GM21526 (cell line): ENCODE measurements around the gene SH2D3A.
"Not testable (repeated sequence)": the region's sequence is repeated elsewhere in the genome, so short reads cannot be mapped to it uniquely, and the experiment has no call there.

Experiments used
- ATAC-seq: cut with Tn5 transposase; IDR thresholded peaks from one replicate; pipeline ENCODE4 v1.9.1; 2021; ENCODE audit warnings: moderate library complexity; ENCODE audit not compliant: unreplicated experiment, low FRiP score

SH2D3A gene

DNA sequence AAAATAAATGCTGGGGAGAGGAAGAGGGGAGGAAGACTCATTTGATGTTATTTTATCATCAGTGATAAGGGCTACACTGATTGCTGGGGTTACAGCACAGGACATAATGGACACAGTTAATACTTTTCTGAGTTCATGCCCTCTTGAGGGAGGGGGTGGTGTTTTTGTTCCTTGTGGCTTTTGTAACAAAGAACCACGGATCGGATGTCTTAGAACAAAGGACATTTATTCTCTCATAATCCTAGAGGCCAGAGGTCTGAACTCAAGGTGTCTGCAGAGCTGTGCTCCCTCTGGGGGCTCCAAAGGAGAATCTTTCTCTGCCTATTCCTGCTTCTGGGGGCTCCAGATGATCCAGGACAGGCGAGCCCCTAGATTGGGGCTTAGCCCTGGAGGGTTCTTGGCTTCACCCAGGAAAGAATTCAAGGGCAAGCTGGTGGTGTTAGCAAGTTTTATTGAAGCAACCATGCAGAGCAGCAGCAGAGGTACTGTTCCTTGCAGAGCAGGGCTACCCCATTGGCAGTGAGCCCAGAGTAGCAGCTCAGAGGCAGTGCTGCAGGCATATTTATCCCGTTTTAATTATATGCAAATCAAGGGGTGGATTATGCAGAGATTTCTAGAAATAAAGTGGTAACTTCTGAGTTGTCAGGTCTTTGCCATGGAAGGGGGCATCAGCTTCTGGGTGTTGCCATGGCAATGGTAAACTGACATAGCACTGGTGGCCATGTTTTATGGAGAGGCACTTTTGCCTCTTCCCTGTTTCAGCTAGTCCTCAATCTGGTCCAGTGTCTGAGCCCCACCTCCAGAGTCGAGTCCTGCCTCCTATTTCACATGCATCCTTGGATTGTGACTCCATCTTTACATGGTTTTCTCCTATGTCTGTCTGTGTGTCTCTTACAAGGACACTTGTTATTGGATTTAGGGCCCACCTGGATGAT is 23.2 kb upstream of the SH2D3A start:
- no peak for ATAC-seq

GRCh38 chr19:6788896-6789295 is 21.7 kb upstream of the SH2D3A start:
- no peak for ATAC-seq

GRCh38 chr19:6787393-6787792 is 20.2 kb upstream of the SH2D3A start:
- ATAC-seq, result no peak

DNA sequence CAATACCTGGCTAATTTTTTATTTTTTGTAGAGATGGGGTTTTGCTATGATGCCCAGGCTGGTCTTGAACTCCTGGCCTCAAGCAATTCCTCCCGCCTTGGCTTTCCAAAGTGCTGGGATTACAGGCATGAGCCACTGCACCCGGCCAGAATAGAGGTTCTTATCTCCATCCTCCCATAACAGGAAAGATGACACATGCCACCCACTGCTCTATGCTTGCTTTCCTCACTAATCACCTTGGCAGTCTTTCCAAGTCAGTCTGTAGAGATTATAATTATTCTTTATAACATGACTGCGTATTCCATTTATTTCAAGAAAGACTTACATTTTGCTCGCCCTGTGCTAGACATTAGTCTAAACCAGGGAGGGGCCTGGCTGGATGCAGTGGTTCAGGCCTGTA is 12.0 kb upstream of the SH2D3A start:
- no peak for ATAC-seq

- no peak for ATAC-seq
These were observed 11.2 kb upstream of the SH2D3A start for GRCh38 chr19:6778386-6778785.

DNA sequence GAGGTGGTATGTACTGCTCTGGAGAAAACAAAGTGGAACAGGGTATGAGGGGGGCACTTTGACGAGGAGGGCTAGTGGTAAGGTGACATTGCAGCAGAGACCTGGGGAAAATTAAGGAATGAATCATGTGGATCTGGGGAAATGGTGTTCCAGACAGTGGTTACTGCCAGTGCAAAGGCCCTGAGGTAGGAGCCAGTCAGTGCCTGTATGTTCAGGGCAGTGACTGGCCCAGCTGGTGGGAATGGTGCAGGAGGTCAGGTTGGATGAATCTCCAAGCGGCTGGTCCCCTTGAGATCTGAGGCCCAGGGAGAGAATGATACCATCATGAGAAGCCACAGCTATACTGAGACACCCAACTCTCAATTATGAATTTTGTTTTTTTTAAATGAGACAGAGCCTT is 10.2 kb upstream of the SH2D3A start:
- ATAC-seq, result no peak

GRCh38 chr19:6776999-6777398 is 9.8 kb upstream of the SH2D3A start:
- no peak for ATAC-seq

GRCh38 chr19:6776045-6776444 is 8.8 kb upstream of the SH2D3A start:
- not testable (repeated sequence) for ATAC-seq

DNA sequence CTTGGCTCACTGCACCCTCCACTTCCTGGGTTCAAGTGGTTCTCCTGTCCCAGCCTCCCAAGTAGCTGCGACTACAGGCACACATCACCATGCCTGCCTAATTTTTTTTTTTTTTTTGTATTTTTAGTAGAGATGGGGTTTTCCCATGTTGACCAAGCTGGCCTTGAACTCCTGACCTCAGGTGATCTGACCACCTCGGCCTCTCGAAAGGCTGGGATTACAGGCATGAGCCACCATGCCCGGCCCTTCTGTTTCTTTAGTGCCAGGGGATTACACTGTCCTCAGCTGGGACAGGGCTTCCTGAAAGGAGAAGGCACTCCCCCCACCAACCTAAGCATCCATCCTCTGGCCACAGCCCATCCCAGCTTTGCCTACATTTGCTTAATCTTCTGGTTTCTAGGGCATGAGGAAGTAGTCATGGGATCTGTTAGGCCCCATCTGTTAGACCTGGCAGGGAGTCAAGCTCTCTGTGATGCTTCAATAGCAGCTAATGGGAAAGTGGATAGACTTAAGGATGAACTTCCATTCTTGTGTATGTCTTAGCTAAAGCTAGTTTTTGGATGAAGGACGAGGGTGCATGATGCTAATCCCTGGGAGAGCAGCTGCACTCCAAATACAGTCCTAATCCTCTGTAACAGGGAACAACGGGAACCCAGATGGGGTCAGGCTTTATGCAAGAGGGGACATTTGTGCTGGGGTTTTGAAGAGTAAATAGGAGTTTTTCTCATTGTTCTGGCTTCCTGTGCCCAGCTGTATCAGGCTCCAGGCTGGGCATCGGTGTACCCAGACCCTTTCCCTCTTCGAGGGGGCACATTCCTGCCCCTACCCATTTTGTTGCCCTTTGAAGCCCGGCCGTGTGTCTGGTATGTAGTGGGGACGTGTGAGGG is 7.8 kb upstream of the SH2D3A start:
- ATAC-seq, result no peak

- ATAC-seq, result no peak
These were observed 6.2 kb upstream of the SH2D3A start for GRCh38 chr19:6773323-6773931.

GRCh38 chr19:6772866-6773322 is 5.7 kb upstream of the SH2D3A start:
- ATAC-seq, result no peak

GRCh38 chr19:6772028-6772865 is 5.0 kb upstream of the SH2D3A start, which contains the start of gene VAV1:
VAV1 (plus strand) TSS chr19:6772708; CDS start chr19:6772808, 100 bp downstream.
- no peak for ATAC-seq

DNA sequence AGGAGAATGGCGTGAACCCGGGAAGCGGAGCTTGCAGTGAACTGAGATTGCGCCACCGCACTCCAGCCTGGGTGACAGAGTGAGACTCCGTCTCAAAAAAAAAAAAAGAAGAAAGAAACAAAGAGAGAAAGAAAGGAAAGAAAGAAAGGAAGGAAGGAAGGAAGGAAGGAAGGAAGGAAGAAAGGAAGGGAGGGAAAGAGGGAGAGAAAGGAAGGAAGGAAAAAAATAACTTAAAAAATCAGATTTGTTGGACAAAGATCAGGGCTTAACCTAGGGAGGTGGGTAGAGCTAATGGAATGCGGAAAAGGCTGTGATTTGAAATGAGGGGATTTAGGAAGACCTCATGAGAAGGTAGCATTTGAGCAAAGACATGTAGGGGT is 4.4 kb upstream of the SH2D3A start:
- ATAC-seq, result not testable (repeated sequence)

GRCh38 chr19:6769006-6769619 is 1.9 kb upstream of the SH2D3A start:
- no peak for ATAC-seq

GRCh38 chr19:6768236-6768785 is 1.1 kb upstream of the SH2D3A start:
- ATAC-seq, result no peak

GRCh38 chr19:6767081-6767356 is 216 bp downstream of the SH2D3A start:
- peak; percentile 23 for ATAC-seq

GRCh38 chr19:6766357-6767080 is 716 bp downstream of the SH2D3A start:
- ATAC-seq, result no peak

DNA sequence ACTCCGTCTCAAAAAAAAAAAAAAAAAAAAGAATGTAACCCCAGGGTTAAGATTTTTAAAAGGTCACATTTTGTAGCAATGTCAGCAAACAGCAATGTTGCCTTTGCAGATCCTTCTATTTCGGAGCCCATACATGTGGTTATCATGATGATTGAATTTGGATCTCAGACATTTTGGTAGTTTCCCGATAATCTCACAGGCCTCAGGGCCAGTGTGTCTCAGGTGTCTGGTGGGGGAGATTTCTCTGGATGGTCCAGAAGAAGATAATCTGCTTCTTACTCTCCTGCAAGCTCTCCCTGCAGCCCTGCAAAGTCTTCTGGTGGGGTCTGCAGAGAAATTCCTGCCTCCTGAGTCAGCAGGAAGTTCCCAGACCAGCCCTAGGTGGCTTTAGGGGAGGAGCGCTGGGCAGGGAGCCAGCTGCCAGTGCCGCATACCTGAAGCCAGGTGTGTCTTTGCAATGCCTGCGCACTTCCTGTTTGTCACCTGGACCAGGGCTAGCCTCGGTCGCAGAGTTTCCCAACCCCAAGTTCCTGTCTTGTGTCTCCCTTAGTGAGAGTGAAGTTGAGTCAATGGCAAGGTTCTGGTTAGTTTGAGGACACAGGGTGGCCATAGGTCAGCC is 1.4 kb downstream of the SH2D3A start:
- ATAC-seq, result no peak
